Mammary epithelial cell (primary cell): ENCODE data around the gene SPRY4.

ENCODE experiments used
- EZH2 ChIP-seq: IDR thresholded peaks from 2 replicates; pipeline ENCODE4 v1.6.1; 2012; ENCODE audit warnings: low read length, inconsistent platforms, borderline replicate concordance
- TF ChIP-seq, protein P1 (sequence below), 2 donors: IDR thresholded peaks in 1 of 2; conservative IDR thresholded peaks in 1 of 2; 2 replicates each; pipeline ENCODE4 v1.5.1; 2011 to 2012; ENCODE audit warnings: inconsistent platforms in 2 of 2, low read length in 2 of 2, mild to moderate bottlenecking in 2 of 2, control low read depth in 1 of 2, low read depth in 1 of 2; ENCODE audit not compliant: insufficient read depth in 1 of 2; ENCODE audit errors: extremely low read depth in 1 of 2

DNA sequence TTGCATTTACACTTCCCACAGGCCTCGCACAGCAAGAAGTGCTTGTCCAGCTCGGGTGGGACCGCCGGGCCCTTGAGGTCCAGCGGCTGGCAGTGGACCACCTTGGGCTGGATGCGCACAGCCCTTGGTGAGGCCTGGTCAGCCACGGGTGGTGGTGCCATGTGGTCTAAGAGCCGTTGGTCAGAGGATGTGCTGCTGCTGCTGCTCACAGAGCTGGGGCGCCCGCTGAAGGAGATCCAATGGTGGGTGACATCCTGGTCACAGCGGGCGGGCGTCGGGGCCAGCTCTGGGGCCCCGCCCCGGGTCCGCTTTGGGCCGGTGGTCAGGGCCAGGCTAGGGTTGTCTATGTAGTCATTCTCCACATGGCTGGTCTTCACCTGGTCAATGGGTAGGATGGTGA is 10.2 kb downstream of the SPRY4 start:
- TF ChIP-seq, protein P1, sequence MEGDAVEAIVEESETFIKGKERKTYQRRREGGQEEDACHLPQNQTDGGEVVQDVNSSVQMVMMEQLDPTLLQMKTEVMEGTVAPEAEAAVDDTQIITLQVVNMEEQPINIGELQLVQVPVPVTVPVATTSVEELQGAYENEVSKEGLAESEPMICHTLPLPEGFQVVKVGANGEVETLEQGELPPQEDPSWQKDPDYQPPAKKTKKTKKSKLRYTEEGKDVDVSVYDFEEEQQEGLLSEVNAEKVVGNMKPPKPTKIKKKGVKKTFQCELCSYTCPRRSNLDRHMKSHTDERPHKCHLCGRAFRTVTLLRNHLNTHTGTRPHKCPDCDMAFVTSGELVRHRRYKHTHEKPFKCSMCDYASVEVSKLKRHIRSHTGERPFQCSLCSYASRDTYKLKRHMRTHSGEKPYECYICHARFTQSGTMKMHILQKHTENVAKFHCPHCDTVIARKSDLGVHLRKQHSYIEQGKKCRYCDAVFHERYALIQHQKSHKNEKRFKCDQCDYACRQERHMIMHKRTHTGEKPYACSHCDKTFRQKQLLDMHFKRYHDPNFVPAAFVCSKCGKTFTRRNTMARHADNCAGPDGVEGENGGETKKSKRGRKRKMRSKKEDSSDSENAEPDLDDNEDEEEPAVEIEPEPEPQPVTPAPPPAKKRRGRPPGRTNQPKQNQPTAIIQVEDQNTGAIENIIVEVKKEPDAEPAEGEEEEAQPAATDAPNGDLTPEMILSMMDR (conservative IDR thresholded peaks at IDR 0.05 in 1 of 2, IDR thresholded peaks at IDR 0.05 in 1 of 2; ENCODE audit: extremely low read depth in 1 of 2, insufficient read depth in 1 of 2, low read depth in 1 of 2, low read length in 2 of 2) = no peak
- TF ChIP-seq EZH2 = no peak
